Measurements from ENCODE around the gene SYT15B. TPM values are rescaled to one million over a fixed set of nuclear protein-coding genes. Genes with fewer than 3 reads are reported as not detected.
"Not testable (repeated sequence)": the region's sequence is repeated elsewhere in the genome, so short reads cannot be mapped to it uniquely, and the experiment has no call there.

SYT15B gene
- total and polyA plus RNA-seq, 5 donors from 2014 or later = 0.15 TPM; not detected in 4

GRCh38 chr10:47744881-47745280, 18.5 kb downstream of the SYT15B start:
- H3K27me3 Mint-ChIP-seq; H3K27ac ChIP-seq (ENCODE audit: insufficient read depth, low read length, poor library complexity, severe bottlenecking); H3K36me3 Mint-ChIP-seq; H3K36me3 ChIP-seq (ENCODE audit: control insufficient read depth, insufficient read depth, low read length); H3K4me3 Mint-ChIP-seq; H3K9me3 ChIP-seq (ENCODE audit: control insufficient read depth in 2 of 2, low read length in 2 of 2); H3K4me3 ChIP-seq (ENCODE audit: low read depth, low read length); H3K27me3 ChIP-seq (ENCODE audit: control insufficient read depth, insufficient read depth, low read length); H3K4me1 ChIP-seq (ENCODE audit: control insufficient read depth, insufficient read depth, low read length, poor library complexity, severe bottlenecking); H3K27ac Mint-ChIP-seq; H3K4me1 Mint-ChIP-seq; DNase-seq; H3K9me3 Mint-ChIP-seq; ATAC-seq (ENCODE audit: low read depth in 2 of 2): not testable (repeated sequence)

GRCh38 chr10:47743611-47744550, 19.5 kb downstream of the SYT15B start:
- H3K27ac Mint-ChIP-seq; H3K36me3 Mint-ChIP-seq; H3K36me3 ChIP-seq (ENCODE audit: control insufficient read depth, insufficient read depth, low read length); H3K9me3 ChIP-seq (ENCODE audit: control insufficient read depth in 2 of 2, low read length in 2 of 2); H3K4me1 Mint-ChIP-seq; H3K27me3 Mint-ChIP-seq; H3K9me3 Mint-ChIP-seq; H3K27ac ChIP-seq (ENCODE audit: insufficient read depth, low read length, poor library complexity, severe bottlenecking); H3K4me3 ChIP-seq (ENCODE audit: low read depth, low read length); H3K4me3 Mint-ChIP-seq; H3K4me1 ChIP-seq (ENCODE audit: control insufficient read depth, insufficient read depth, low read length, poor library complexity, severe bottlenecking); H3K27me3 ChIP-seq (ENCODE audit: control insufficient read depth, insufficient read depth, low read length): not testable (repeated sequence)
- peak; percentile 68 to 77 for ATAC-seq (ENCODE audit: low read depth in 2 of 2)
- peak in 2 of 3 donors; percentile 8 to 15 for DNase-seq

DNA sequence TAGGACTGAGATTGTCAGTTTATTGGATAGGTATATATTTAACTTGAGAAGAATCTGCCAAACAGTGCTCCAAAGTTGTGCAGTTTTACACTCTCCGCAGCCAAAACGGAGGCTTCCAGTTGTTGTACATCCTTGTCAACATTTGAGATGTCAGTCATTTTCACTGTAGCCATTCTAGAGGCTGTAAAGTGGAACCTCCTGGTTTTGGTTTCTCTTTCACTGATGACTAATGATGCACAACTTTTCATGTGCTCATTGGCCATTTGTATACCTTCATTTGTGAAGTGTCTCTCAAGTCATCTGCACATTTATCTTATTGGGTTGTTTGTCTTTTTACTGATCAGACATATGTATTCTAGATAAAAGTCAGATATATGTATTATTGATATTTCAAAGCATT, 22.5 kb downstream of the SYT15B start:
- H3K27ac ChIP-seq (ENCODE audit: insufficient read depth, low read length, poor library complexity, severe bottlenecking); H3K4me1 ChIP-seq (ENCODE audit: control insufficient read depth, insufficient read depth, low read length, poor library complexity, severe bottlenecking); H3K27me3 Mint-ChIP-seq; H3K27ac Mint-ChIP-seq; H3K36me3 Mint-ChIP-seq; H3K4me3 Mint-ChIP-seq; H3K36me3 ChIP-seq (ENCODE audit: control insufficient read depth, insufficient read depth, low read length); H3K9me3 Mint-ChIP-seq; H3K9me3 ChIP-seq (ENCODE audit: control insufficient read depth in 2 of 2, low read length in 2 of 2); H3K4me3 ChIP-seq (ENCODE audit: low read depth, low read length); H3K4me1 Mint-ChIP-seq; H3K27me3 ChIP-seq (ENCODE audit: control insufficient read depth, insufficient read depth, low read length); DNase-seq: not testable (repeated sequence)
- peak; percentile 32 to 64 for ATAC-seq (ENCODE audit: low read depth in 2 of 2)

- not testable (repeated sequence) for H3K4me3 ChIP-seq (ENCODE audit: low read depth, low read length); H3K27me3 Mint-ChIP-seq; H3K9me3 ChIP-seq (ENCODE audit: control insufficient read depth in 2 of 2, low read length in 2 of 2); H3K27ac Mint-ChIP-seq; H3K9me3 Mint-ChIP-seq; H3K4me1 ChIP-seq (ENCODE audit: control insufficient read depth, insufficient read depth, low read length, poor library complexity, severe bottlenecking); H3K36me3 ChIP-seq (ENCODE audit: control insufficient read depth, insufficient read depth, low read length); H3K4me1 Mint-ChIP-seq; DNase-seq; H3K27me3 ChIP-seq (ENCODE audit: control insufficient read depth, insufficient read depth, low read length); ATAC-seq (ENCODE audit: low read depth in 2 of 2); H3K4me3 Mint-ChIP-seq; H3K27ac ChIP-seq (ENCODE audit: insufficient read depth, low read length, poor library complexity, severe bottlenecking); H3K36me3 Mint-ChIP-seq
These were observed 32.5 kb downstream of the SYT15B start for GRCh38 chr10:47730911-47731310.

DNA sequence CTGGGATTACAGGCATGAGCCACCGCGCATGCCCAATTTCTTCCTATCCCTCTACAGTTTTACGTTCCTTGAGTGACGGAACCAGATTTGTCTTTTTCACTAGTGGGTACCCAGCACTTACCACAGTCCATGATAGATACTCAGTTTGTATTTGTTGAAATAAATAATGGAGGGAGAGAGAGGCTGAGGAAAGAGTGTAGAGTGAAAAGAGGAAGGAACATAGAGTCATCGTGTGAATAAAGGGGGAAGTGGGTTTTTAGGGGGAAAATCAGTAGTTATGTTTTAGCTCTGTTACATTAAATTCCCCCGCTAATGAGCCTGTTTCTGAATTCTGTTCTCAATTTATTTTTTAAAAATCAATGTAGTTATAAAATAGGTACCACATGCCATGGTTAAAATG, 37.7 kb downstream of the SYT15B start:
- H3K4me1 ChIP-seq (ENCODE audit: control insufficient read depth, insufficient read depth, low read length, poor library complexity, severe bottlenecking); H3K36me3 Mint-ChIP-seq; ATAC-seq (ENCODE audit: low read depth in 2 of 2); H3K27me3 ChIP-seq (ENCODE audit: control insufficient read depth, insufficient read depth, low read length); H3K9me3 ChIP-seq (ENCODE audit: control insufficient read depth in 2 of 2, low read length in 2 of 2); DNase-seq; H3K4me3 Mint-ChIP-seq; H3K27ac Mint-ChIP-seq; H3K4me3 ChIP-seq (ENCODE audit: low read depth, low read length); H3K36me3 ChIP-seq (ENCODE audit: control insufficient read depth, insufficient read depth, low read length); H3K27ac ChIP-seq (ENCODE audit: insufficient read depth, low read length, poor library complexity, severe bottlenecking); H3K4me1 Mint-ChIP-seq; H3K9me3 Mint-ChIP-seq; H3K27me3 Mint-ChIP-seq: not testable (repeated sequence)

GRCh38 chr10:47725047-47725446, 38.3 kb downstream of the SYT15B start:
- H3K36me3 Mint-ChIP-seq; H3K4me1 Mint-ChIP-seq; H3K9me3 Mint-ChIP-seq; H3K27me3 ChIP-seq (ENCODE audit: control insufficient read depth, insufficient read depth, low read length); H3K9me3 ChIP-seq (ENCODE audit: control insufficient read depth in 2 of 2, low read length in 2 of 2); H3K27me3 Mint-ChIP-seq; H3K4me1 ChIP-seq (ENCODE audit: control insufficient read depth, insufficient read depth, low read length, poor library complexity, severe bottlenecking); H3K27ac Mint-ChIP-seq; H3K27ac ChIP-seq (ENCODE audit: insufficient read depth, low read length, poor library complexity, severe bottlenecking); ATAC-seq (ENCODE audit: low read depth in 2 of 2); DNase-seq; H3K4me3 ChIP-seq (ENCODE audit: low read depth, low read length); H3K4me3 Mint-ChIP-seq; H3K36me3 ChIP-seq (ENCODE audit: control insufficient read depth, insufficient read depth, low read length): not testable (repeated sequence)

GRCh38 chr10:47724119-47724518, 39.3 kb downstream of the SYT15B start:
- not testable (repeated sequence) for H3K9me3 ChIP-seq (ENCODE audit: control insufficient read depth in 2 of 2, low read length in 2 of 2); ATAC-seq (ENCODE audit: low read depth in 2 of 2); H3K36me3 Mint-ChIP-seq; H3K27me3 Mint-ChIP-seq; H3K36me3 ChIP-seq (ENCODE audit: control insufficient read depth, insufficient read depth, low read length); DNase-seq; H3K4me3 ChIP-seq (ENCODE audit: low read depth, low read length); H3K9me3 Mint-ChIP-seq; H3K27ac ChIP-seq (ENCODE audit: insufficient read depth, low read length, poor library complexity, severe bottlenecking); H3K4me3 Mint-ChIP-seq; H3K4me1 Mint-ChIP-seq; H3K27me3 ChIP-seq (ENCODE audit: control insufficient read depth, insufficient read depth, low read length); H3K4me1 ChIP-seq (ENCODE audit: control insufficient read depth, insufficient read depth, low read length, poor library complexity, severe bottlenecking)
- peak overlapping the region in 1 of 3 donors; percentile 89 for H3K27ac Mint-ChIP-seq

DNA sequence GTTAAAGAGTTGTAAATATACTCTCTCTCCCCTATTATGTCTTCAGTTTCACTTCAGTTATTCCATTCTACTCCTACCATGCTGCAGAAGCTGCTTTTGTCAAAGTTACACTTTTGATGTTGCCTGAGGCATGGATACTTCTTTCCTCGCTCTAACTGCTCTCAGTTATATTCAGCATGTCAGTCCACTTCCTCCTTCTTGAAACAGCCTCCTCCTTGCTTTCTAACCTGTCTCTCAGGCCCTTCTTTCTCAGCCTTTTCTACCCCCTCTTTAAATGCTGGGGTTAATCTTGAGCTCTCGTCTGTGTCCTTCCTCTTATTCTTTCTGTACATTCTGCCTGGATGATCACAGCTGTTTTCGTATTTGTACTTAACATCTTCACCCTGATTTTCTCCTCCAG, 40.0 kb downstream of the SYT15B start:
- H3K36me3 ChIP-seq (ENCODE audit: control insufficient read depth, insufficient read depth, low read length); ATAC-seq (ENCODE audit: low read depth in 2 of 2); H3K27me3 ChIP-seq (ENCODE audit: control insufficient read depth, insufficient read depth, low read length); H3K27ac ChIP-seq (ENCODE audit: insufficient read depth, low read length, poor library complexity, severe bottlenecking); H3K4me3 ChIP-seq (ENCODE audit: low read depth, low read length); H3K4me3 Mint-ChIP-seq; H3K27me3 Mint-ChIP-seq; H3K9me3 Mint-ChIP-seq; H3K4me1 ChIP-seq (ENCODE audit: control insufficient read depth, insufficient read depth, low read length, poor library complexity, severe bottlenecking); H3K27ac Mint-ChIP-seq; H3K36me3 Mint-ChIP-seq; H3K4me1 Mint-ChIP-seq; H3K9me3 ChIP-seq (ENCODE audit: control insufficient read depth in 2 of 2, low read length in 2 of 2); DNase-seq: not testable (repeated sequence)

Measured in CD4-positive, CD25-positive, alpha-beta regulatory T cell (primary cell).